Large intestine (tissue), 3 donors: ENCODE measurements around the gene SSX4B. TPM values are rescaled to one million over a fixed set of nuclear protein-coding genes. Genes with fewer than 3 reads are reported as not detected.
"Not testable (repeated sequence)": the region's sequence is repeated elsewhere in the genome, so short reads cannot be mapped to it uniquely, and the experiment has no call there.

Experiments used
- DNase-seq, 2 donors: peaks; one replicate each; pipeline versions ENCODE4 v3.0.0 to v3.0.0-alpha.2; 2013
- H3K27ac ChIP-seq: one replicate; pipeline ENCODE4 v1.5.1; 2013; ENCODE audit warnings: low read length
- H3K27me3 ChIP-seq: 2 replicates; pipeline ENCODE4 v1.6.1; 2013; ENCODE audit warnings: low read length; ENCODE audit not compliant: control insufficient read depth, insufficient read depth
- H3K36me3 ChIP-seq: 2 replicates; pipeline ENCODE4 v1.6.1; 2013; ENCODE audit warnings: low read length; ENCODE audit not compliant: control insufficient read depth, insufficient read depth
- H3K4me1 ChIP-seq: one replicate; pipeline ENCODE4 v1.6.1; 2013; ENCODE audit warnings: low read length; ENCODE audit not compliant: control insufficient read depth, insufficient read depth
- H3K4me3 ChIP-seq: one replicate; pipeline ENCODE4 v1.5.1; 2013; ENCODE audit warnings: low read length
- H3K9me3 ChIP-seq: one replicate; pipeline ENCODE4 v1.6.1; 2013; ENCODE audit warnings: mild to moderate bottlenecking, low read depth, low read length, moderate library complexity; ENCODE audit not compliant: control insufficient read depth
- WGBS: methylation state at CpG from one replicate; pipeline ENCODE4 v1.1.5; 2013; ENCODE audit warnings: low lambda C conversion rate; ENCODE audit not compliant: insufficient coverage; 5-methylcytosine and 5-hydroxymethylcytosine counted together
- polyA plus RNA-seq: library from polyadenylated mRNA; unstranded; fragments of 120-200 nt; gene quantifications from one replicate; pipeline ENCODE4 v1.2.1, GENCODE V29; 2013

Gene SSX4B
- polyA plus RNA-seq, 1 donor = not detected

GRCh38 chrX:48430166-48430565 is 18.4 kb upstream of the SSX4B start:
- H3K36me3 ChIP-seq, H3K9me3 ChIP-seq, H3K27ac ChIP-seq, DNase-seq, H3K4me3 ChIP-seq, H3K4me1 ChIP-seq, H3K27me3 ChIP-seq: not testable (repeated sequence)
- WGBS = no CpG with 5 or more reads among the region's 4 CpGs

DNA sequence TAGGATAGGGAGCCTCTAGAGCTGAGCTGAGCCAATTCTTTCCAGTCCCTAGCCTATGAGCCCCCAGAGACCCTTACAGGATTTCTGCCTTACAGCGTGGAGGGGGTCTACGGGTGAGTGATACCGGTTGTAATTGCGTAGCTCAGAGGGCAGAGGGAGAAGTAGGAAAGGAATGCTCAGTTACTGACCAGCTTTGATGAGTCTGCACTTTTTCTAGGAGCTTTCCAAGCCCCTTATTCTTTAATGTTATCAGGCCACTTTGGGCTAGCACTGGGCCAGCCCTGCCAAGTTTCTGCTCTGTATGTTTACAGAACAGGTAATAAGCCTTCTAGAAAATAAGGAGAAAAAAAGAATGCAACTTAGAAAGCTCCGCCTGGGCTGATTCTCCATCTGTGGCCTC is 17.8 kb upstream of the SSX4B start:
- no CpG with 5 or more reads among the region's 5 CpGs for WGBS
- H3K27ac ChIP-seq, H3K4me1 ChIP-seq, H3K27me3 ChIP-seq, DNase-seq, H3K36me3 ChIP-seq, H3K9me3 ChIP-seq, H3K4me3 ChIP-seq: not testable (repeated sequence)

DNA sequence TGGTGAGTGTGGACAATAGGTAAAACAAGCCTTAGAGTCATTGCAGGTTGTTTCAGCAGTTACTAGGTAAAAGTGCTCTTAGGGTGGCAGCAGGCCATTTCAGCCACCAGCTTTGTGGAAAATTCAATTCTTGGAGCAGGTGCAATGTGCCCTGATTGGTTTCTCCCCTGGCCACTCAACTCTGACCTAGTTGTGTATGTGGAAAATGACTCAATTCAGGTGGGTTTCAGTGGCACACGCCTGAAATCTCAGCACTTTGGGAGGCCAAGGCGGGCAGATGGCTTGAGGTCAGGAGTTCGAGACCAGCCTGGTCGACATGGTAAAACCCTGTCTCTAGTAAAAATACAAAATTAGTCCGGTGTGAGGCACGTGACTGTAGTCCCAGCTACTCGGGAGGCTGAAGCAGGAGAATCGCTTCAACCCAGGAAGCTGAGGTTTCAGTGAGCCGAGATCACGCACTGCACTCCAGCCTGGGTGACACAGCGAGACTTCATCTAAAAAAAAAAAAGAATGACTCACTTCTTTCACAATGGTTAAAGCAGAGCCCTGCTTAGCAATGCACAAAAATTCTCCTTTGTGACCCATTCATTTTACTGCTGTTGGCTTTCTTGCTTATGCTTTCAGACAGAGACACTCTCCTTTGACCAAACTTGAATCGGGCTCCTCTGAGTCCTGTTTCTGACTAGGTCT is 15.4 kb upstream of the SSX4B start:
- no CpG with 5 or more reads among the region's 12 CpGs for WGBS
- H3K36me3 ChIP-seq, H3K9me3 ChIP-seq, H3K4me3 ChIP-seq, H3K27ac ChIP-seq, DNase-seq, H3K4me1 ChIP-seq, H3K27me3 ChIP-seq: not testable (repeated sequence)

DNA sequence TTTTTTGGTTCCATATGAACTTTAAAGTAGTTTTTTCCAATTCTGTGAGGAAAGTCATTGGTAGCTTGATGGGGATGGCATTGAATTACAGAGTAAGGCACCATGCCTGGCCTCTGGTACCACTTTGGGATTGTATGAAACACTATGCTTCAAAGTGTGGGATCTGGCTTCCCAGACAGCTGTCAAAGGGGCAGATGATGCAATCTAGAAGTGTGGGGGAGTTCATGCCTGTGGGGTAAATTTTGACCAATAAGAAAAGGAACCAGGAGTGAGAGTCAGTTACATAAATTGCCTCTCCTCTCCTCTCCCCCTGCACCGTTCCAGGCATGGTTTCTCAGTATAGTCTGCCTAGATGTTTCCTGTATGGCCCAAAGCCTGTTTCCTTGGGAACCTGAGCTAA is 13.9 kb downstream of the SSX4B start:
- DNase-seq, H3K27ac ChIP-seq, H3K36me3 ChIP-seq, H3K4me3 ChIP-seq, H3K9me3 ChIP-seq, H3K27me3 ChIP-seq, H3K4me1 ChIP-seq: not testable (repeated sequence)
- WGBS = no CpG with 5 or more reads among the region's 1 CpG

DNA sequence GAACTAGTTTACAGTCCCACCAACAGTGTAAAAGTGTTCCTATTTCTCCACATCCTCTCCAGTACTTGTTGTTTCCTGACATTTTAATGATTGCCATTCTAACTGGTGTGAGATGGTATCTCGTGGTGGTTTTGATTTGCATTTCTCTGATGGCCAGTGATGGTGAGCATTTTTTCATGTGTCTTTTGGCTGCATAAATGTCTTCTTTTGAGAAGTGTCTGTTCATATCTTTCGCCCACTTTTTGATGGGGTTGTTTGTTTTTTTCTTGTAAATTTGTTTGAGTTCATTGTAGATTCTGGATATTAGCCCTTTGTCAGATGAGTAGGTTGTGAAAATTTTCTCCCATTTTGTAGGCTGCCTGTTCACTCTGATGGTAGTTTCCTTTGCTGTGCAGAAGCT is 14.8 kb downstream of the SSX4B start:
- no CpG with 5 or more reads among the region's 2 CpGs for WGBS
- not testable (repeated sequence) for H3K9me3 ChIP-seq, H3K27ac ChIP-seq, H3K27me3 ChIP-seq, H3K4me3 ChIP-seq, DNase-seq, H3K36me3 ChIP-seq, H3K4me1 ChIP-seq

DNA sequence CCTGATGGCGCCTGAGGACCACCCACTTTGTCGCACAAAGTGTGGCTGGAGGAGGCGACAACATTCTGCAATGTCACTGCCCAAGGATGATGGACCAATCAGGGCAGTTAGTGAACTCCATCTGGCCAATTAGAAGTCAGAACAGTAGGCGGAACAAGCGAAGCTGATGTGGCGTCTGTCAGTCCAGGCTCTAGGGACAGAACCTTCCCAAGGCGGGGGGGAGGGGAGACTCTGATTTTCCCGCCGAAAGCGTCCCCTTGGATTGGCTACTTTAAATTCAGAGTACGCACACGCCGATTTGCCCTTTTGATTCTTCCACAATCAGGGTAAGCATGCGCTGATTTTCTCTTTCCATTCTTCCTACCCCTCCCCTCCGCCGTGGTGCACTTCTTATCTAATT is 28.5 kb downstream of the SSX4B start, which contains the start of gene SSX4:
SSX4 (plus strand) TSS at position 301 of the 400 bp plus-strand sequence. CDS start 515 bp downstream, outside the sequence.
- not testable (repeated sequence) for H3K27ac ChIP-seq, H3K4me3 ChIP-seq, DNase-seq, H3K36me3 ChIP-seq, H3K4me1 ChIP-seq, H3K9me3 ChIP-seq, H3K27me3 ChIP-seq
- WGBS = no CpG with 5 or more reads among the region's 16 CpGs

GRCh38 chrX:48370408-48370807 is 41.4 kb downstream of the SSX4B start:
- H3K27ac ChIP-seq, DNase-seq, H3K9me3 ChIP-seq, H3K4me1 ChIP-seq, H3K27me3 ChIP-seq, H3K4me3 ChIP-seq, H3K36me3 ChIP-seq: not testable (repeated sequence)
- no CpG with 5 or more reads among the region's 8 CpGs for WGBS

- H3K27ac ChIP-seq, H3K4me1 ChIP-seq, H3K36me3 ChIP-seq, H3K4me3 ChIP-seq, H3K9me3 ChIP-seq, H3K27me3 ChIP-seq, DNase-seq: not testable (repeated sequence)
- no CpG with 5 or more reads among the region's 12 CpGs for WGBS
Observed at GRCh38 chrX:48367717-48368408, 43.9 kb downstream of the SSX4B start.

DNA sequence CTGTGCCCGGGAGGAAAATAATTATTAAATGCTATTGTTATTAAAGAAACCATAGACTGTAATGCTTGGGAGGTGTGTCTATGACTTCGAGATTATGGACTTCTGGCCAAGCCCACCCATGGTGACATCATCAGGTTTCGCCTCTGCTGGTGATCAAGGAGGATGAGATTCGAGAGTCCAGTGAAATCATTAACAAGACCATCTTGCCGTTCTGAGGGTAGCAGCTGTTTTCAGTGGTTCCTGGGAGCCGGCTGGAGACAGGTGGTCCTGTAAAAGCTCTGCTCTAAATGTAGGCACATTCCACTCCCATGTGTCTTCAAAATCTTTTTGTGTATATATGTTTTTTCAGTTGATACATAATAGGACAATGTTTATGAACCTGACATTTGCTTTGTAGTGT is 52.5 kb downstream of the SSX4B start:
- not testable (repeated sequence) for H3K4me3 ChIP-seq, DNase-seq, H3K36me3 ChIP-seq, H3K4me1 ChIP-seq, H3K9me3 ChIP-seq, H3K27me3 ChIP-seq, H3K27ac ChIP-seq
- WGBS = no CpG with 5 or more reads among the region's 6 CpGs

DNA sequence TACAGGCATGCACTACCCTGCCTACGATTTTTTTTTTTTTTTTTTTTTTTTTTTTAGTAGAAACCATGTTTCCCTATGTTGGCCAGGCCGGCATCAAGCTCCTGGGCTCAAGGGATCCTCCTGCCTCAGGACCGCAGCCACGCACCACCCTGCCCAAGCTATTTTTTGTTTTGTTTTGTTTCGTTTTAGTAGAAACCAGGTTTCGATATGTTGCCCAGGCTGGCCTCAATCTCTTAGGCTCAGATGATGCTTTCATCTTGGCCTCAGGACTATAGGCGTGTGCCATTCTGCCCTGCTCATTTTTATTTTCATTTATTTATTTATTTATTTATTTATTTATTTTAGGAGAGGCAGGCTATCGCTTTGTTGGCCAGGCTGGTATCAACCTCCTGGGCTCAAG is 54.1 kb downstream of the SSX4B start:
- Histone ChIP-seq H3K4me1 (no peaks in the 10 kb centered on the region), H3K9me3 (no peaks in the 10 kb centered on the region), H3K36me3 (no peaks in the 10 kb centered on the region), H3K27me3 (no peaks in the 10 kb centered on the region), H3K4me3 (no peak overlapping the region), H3K27ac (no peak overlapping the region)
- no CpG with 5 or more reads among the region's 8 CpGs for WGBS
- no peak for DNase-seq
